ENCODE data around the gene PLXNA1.

- TF ChIP-seq CTCF (IDR thresholded peaks at IDR 0.05; ENCODE audit: low read depth, low read length) (no peak), EZH2phosphoT487 (IDR thresholded peaks at IDR 0.05; ENCODE audit: low read depth) (no peak)
Measured at GRCh38 chr3:127025456-127025855, 42.5 kb downstream of the PLXNA1 start.
